Stimulated activated CD8-positive, alpha-beta memory T cell treated with anti-CD3 and anti-CD28 coated beads, Interleukin-7, amount 100 ng/mL, for 4 hours (primary cell): Measurements from ENCODE around the gene ROBO2.

Experiments used
- DNase-seq, 2 donors: peaks; one replicate each; pipeline ENCODE4 v3.0.0-alpha.2; 2020; ENCODE audit warnings: low read depth in 2 of 2

The ROBO2 gene

DNA sequence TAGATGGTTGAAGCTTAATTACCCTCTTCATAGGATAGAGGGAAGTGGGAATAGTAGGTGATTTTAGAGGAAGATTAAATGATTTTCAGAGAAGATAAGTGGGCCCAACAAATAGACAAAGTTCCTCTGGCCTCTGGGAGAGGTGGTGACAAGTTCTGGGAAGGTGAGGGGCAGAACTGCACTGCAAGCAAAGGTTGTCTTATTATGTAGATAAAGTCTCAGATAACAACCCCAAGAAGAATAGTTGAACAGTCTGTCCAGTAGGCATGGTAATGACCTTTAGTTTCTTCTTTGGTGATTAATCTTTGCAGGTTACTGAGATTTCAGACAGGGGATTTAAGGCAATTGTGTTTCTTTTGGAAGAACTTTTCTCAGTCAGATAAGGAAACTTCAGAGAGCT, 439.1 kb downstream of the ROBO2 start:
- DNase-seq: no peak

DNA sequence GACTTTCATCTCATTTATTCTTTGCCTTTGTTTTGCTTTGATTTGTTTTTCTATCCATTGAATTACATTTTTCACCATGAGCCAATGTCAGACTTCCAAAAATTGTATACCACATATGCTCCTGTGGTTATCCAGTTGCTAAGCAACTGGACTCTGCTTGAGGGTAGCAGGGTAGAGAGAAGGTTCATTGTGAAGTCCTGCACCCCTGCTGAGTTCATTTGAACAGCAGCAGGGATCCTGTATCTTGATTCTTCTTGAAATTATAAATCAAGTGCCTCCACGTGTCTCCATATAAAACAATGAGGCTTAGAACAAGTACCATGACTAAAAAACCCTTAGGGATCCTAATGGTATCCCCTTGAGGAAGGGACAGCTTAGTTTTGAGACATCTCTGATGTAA, 449.3 kb downstream of the ROBO2 start:
- no peak for DNase-seq

DNA sequence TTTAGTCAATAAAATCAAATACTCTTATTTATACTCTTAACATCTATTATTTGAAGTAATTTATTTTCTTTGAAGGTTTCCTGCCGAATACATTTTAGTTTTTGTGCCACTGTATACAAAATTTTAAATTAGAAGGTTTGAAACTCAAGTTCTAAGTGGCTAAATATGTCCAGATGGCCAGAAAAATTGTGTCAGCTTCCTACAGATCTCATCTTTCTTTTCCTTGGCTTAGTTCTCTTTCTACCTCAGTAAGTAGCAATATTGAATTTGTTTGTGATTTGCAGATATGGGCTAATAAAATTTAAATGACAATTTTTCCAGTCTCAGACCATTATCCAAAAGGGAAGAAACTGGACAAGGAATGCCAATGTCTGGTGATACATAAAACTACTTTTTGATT, 452.1 kb downstream of the ROBO2 start:
- no peak for DNase-seq

DNA sequence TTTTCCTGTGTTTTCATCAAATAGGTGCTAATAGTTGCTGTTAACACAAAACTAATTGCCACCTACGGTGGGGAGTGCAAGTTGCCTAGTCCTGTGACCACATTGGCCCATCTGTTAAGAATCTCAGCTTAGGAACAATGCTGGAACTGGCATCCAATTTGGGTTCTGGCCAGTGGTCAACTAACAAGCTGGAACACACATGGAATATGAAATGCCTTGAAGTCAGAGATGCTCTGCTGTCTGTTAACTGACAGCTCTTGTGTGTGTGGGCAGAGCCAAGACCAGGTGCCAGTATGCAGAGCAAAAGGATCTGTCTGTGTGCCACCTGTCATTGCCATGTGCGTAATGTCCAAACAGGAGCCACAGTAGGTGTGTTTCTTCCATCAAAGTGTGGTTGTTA, 460.8 kb downstream of the ROBO2 start:
- DNase-seq: no peak

DNA sequence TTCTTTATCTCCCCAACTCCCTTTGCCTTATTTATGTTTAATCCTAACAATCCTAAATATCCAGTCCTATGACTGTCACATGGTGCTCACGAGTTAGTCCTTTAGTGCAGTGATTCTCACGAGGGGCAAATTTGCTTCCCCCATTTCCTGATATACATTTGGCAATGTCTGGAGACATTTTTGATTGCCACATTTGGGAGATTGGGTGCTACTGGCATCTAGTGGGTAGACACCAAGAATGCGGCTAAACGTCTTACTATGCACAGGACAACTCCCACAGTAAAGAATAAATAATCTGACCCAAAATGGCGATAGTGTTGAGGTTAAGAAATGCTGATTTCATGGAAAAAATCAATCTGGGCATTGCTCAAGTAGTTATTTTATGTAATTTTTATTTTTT, 466.5 kb downstream of the ROBO2 start:
- no peak for DNase-seq

DNA sequence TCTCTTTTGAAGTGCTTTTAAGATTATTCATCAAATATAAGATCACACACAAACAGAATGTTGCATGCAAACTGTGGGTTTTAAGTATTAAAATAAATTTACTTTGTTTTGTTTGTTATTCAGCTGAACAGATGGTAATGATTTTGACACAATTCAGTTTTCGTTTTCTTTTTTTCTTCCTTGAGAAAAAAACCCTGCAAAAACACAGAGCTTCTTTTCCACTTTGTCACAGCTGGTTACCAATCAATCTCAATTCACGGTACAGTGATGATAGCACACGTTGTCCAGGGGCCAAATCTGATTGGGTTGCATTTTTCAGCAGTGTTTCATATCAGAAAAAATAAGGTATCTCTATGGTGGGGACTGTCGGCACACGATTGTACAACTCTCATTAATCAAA, 473.6 kb downstream of the ROBO2 start:
- DNase-seq: no peak

DNA sequence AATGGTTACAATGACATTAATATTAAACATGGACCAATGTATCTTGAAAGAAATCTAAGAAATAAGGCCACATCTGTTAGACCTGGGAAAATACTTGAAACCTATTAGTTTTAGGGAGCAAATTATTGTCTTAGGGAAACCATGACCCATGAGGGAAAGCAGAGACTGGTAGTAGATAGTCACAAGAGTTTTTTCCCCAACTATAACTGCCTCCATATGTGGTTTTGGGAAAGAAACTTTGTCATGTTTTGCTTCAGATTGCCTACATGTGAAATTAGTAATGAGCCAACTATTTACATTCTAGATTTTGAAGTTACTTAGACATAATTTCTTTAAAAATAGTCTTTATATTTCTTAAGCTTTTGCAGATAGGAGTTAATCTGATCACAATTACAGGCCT, 474.9 kb downstream of the ROBO2 start:
- no peak for DNase-seq

DNA sequence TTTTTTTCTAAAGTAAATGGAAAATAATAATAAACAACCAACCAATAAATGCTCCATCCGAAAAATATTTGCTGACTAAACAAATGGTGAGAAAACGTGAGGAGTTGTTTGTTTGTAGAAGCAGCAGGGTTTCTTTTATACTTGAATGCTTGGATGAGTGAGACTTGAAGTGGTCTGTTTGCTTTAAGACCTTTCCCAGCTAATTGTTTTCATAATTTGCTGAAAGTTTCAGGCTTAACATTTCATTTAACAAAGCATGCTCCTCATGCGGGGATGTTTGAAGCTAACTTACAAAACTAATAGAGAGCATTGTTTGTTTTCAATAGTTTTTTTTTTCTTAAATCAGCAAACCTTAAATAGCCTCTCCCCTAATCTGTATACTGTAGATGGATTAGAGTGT, 484.6 kb downstream of the ROBO2 start:
- no peak for DNase-seq

DNA sequence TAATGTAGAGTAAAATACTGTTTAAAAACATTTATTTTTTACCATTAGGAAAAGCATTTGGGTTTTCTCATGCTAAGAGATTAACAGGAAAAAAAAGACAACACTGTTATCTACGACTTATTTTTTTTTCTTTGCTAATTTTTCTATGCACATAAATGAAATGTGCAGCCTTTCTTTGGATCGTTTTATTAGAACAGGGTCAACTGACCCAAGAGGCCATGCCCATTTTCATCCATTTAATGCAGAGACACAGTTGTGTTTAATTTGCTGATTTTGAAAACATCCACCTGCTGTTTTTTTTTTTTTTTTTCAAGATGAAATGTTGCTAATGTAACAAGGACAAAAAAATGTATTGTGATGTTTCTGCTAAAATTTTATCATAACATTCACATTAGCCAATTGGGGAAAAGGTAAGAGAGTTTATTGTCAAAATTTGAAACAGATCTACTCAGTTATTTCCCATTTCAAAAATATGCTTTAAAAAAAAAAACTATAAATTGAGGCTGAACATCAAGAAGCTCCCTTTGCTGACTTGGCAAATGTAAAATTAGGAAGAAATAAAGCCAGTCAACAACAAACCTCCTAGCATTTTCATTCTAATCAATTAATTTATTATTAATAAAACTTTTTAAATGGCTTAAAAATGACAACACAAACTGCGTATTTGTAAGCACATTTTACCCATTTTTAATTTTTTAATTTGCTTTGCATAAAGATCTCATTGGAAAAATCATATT, 485.2 kb downstream of the ROBO2 start:
- no peak for DNase-seq

DNA sequence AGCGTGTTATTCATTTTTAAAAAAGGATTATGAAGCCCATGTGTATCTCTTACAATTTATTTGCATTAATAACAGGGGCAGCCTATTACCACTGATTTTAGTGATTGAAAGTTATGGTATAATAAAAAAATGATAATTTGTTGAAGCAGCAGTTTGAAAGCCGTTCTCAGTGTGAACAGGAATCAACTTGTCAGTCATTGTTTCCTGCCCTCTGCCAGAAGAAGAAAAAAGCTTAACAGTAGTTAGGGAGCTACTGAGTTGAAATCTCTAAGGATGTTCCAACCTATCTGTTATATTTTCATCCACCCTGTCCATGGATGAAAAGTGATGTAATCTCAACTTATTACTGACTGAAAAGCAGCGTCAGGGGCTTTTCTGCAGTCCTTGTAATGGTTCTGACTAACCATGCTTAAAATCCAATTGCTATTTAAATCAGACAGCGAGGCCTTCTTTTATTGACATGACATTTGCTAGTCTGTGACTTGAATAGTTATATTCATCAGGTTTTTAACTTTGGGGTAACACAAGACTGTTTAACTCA, 486.7 kb downstream of the ROBO2 start:
- DNase-seq: no peak

DNA sequence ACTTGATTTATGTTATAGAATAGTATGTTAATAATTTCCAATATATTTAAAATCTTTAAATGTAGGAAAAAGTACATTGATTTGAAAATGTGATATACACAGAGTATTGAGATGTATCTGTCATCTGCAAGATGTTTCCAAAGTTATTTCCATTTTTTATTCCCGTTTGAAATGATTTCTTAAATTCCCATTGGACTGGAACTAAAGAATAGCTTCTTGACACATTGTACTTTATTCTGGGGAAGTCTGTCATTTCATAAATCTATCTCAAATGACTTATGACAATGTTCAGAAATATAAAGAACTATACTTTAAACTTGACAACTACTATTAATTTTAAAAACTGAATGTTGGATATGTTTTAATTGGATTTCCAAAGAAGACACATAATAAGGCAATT, 489.6 kb downstream of the ROBO2 start:
- DNase-seq: no peak

DNA sequence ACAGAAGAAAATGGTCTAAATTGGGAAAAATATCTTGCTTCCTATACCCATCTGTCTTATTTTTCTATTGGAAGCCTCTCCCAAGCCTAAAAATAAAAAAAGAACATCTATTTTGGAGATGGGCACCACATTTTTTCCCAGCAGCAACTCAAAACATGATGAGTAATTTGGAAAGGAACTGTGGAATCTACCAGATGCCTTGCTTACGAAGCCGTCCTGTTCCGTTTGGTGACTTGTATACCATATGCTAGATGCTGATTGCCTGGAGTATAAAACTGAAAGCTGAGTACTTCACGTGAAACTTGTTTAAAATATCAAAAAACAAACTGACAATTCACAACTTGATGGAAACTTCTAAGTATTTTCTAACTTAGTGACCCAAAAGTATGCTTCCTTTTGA, 491.0 kb downstream of the ROBO2 start:
- no peak for DNase-seq

DNA sequence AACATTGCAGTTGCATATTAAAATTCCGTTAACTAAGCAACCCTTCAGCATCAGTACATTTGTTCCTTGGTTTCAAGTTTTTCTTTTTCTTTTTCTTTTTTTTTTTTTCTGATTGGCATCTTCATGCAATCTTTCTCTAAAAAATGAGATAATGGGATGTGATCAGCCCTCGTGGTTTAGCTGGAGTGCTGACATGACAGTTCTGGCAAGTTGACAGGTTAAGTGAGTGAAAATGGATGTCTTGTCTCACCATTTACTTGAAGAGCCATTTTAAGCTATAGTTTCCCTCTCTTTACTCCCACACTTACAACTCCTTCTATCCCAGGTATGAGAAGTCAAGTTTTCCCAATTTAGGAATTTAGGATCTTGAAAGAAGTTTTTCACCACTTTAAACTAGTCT, 495.2 kb downstream of the ROBO2 start:
- no peak for DNase-seq

DNA sequence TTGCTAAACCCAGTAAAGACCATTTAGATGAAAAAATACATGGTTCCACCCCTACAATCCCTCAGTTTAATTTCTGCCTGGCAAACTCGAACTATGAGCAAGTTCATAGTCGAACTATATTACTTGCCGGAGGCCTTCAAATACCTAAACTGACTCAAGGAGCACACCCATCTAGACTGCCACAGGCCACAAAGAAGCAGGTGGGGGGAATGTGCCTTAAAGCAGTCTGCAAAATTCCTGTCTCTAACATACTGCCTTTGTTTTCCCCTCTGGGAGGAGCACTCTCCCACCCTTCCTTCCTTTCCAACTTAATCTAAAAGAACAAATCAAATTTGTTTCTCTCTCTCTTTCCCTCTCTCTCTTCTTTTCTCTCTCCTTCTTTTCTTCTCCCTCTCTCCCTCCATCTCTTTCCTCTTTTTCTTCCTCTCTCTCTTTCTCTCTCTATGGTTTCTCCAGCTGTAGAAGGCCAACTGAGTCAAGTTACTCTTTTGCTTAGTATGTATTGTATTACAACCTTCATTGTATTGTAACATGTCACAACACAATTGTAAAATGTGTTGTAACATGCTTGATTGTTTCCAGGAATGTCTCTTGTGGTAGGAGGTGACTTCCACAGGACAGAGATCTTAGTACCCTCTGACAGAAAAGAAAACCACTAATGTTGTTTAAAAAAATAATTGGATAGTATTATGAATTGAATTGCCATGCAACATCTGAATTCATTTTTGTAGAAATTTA, 496.3 kb downstream of the ROBO2 start:
- no peak for DNase-seq

DNA sequence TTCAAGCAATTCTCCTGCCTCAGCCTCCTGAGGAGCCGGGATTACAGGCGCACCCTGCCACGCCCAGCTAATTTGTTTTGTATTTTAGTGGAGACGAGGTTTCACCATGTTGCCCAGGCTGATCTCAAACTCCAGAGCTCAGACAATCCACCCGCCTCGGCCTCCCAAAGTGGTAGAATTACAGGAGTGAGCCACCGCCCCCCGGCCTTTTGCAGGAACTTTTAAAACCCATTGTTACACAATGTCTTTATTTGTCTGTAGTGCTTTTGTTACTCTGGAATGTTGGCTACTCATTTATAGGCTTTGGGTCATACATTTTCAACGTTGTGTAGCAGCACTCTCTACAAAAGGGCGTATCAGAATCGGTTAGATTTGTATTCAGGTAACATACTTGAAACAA, 499.1 kb downstream of the ROBO2 start:
- DNase-seq: no peak

DNA sequence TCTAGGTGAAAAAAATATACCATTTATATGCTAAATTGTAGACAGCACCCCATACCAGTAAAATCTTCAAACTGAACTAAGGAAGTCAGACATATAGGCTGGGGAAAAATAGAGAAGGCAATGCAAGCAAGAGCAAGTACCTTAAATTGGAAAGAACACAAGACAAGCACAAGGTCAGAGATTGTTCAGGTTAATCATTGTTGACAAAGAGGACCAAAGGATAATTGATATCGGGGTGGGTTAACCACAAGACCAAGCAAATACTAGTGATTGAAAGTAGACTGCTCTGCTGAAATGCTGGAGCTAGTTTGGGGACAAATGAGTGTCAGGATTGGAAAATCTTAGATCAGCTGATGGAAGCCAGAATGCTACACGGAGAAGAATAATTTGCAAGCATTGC, 499.8 kb downstream of the ROBO2 start:
- DNase-seq: no peak

DNA sequence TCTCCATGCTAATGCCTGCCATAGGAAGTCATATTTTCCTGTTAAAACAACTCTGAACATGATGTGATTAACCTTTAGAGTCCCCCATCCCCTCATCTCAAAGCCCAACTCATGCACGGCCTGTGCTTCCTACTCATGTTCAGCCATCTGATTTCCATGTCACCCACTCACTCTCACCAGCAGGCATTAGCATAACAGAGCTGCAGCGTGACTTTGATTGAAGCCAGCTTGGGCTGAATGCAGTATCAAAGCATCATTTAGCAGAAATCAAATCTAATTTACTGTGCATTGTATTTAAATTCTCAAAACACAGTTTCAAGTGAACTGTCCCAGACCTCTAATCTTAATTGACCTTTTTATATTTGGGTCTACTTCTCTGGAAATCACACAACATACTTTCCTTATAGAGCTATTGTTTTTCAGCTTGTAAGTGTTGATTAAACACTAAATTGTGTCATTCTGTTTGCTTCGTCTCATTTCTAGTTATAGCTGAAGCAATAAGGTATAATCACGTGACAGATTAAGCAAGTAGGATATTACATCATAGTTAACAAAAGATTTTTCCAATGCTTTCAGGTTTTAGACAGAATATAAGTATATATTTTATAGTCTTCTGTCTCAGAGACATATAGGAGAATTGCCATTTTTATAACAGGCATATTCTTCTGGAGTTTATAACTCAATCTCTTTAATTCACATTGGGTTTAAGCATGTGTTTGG, 501.5 kb downstream of the ROBO2 start:
- DNase-seq: no peak

DNA sequence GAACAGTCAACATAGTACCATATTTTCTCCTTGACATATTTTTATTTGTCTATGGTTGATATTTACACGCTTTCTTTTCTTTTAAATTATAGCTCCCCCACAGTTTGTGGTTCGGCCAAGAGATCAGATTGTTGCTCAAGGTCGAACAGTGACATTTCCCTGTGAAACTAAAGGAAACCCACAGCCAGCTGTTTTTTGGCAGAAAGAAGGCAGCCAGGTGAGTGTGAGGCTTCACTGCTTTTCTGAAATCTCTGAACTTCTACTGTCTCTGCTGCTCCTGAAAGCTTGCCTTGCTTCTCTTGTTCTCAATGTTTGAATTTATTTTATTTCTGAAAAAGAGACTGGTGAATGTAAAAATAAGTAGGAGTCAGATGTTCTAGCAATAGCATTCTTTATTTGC, 506.3 kb downstream of the ROBO2 start:
- no peak for DNase-seq

DNA sequence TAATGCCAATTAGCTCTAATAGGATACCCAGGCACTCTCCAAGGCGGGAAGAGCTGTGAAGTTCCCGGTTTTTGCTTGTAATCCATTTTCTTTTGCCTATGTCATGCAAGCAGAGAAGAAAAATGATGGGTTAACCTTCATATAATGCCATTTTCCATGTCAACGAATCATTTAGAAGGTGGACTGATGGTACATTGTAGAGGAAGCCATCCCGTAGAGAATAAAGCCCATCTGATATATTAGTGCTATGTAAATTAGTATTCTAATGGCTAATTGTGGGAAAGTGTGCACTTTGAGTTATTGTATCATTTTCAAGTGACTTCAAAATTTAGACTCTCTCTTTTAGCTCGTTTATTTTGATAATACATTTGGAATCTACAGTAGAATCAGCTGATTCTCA, 509.1 kb downstream of the ROBO2 start:
- DNase-seq: no peak

DNA sequence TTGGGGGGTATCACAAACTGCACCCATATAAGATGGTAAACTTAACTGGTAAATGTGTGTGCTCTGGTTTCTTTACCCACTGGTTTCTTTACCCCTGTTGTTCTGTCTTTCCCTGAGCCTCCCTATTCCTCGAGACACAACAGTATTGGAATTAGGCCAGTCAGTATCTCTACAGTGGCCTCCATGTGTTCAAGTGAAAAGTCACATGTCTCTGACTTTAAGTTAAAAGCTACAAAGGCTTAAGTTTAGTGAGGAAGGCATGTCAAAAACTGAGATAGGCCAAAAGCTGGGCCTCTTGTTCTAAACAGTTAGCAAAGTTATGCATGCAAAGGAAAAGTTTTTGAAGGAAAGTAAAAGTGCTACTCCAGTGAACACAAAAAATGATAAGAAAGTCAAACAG, 513.3 kb downstream of the ROBO2 start:
- DNase-seq: no peak

DNA sequence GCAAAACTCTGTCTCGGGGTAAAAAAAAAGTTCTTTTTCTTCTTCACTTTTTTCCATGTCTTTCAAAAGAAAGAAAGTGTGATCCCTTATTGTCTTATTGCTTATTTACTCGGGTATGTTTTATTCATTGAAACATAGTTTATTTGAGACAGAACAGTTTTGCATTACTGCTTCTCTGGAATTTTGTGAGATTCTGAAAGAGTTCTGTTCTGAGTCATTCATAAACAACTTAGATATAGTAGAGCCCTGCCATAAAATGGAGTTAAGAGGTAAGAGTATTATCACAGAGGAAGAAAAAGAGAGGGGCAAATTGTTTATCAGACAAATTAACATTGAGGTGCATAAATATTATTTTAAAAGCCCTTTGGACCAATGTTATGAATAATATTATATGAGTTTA, 522.2 kb downstream of the ROBO2 start:
- DNase-seq: no peak

DNA sequence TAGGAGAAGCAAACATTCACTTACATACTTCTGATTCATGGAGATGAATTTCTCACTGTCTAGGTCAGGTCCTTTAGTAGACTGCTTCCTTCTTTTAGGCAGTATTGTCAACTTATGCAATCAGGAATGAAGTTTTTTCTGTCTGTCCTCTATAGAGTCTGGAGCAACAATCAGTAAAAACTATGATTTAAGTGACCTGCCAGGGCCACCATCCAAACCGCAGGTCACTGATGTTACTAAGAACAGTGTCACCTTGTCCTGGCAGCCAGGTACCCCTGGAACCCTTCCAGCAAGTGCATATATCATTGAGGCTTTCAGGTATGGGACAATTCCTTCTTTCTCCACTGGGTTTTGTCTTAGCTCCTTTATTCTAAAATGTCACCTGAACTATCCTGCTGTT, 523.1 kb downstream of the ROBO2 start:
- no peak for DNase-seq

DNA sequence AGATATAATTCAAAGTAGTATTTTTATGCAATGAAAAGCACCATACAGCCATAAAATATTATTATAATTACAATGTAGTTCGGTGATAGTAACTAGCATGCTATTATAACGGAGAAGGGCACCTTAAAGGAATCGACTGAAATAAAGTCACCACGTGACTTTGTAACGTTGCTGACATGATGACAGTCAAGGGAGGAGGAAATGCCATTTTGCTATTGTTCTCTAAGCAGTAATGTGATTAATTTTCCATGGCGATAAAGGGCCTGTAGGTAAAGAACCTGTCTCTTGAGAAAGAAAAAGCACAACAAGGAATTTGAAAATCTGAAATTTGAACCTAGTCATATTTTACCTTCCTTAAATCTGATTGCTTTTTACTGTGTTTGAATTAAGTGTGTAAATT, 526.2 kb downstream of the ROBO2 start:
- DNase-seq: no peak
